Iris pigment epithelial cell (primary cell): Measurements from ENCODE around the gene C16orf95.
"Not testable (repeated sequence)": the region's sequence is repeated elsewhere in the genome, so short reads cannot be mapped to it uniquely, and the experiment has no call there.

Source experiments
- DNase-seq: peaks from one replicate; pipeline ENCODE4 v3.0.0-alpha.2; 2011; ENCODE audit warnings: low read depth

C16orf95 gene

GRCh38 chr16:87288753-87289362 is 28.3 kb downstream of the C16orf95 start:
- DNase-seq: peak; percentile 35

DNA sequence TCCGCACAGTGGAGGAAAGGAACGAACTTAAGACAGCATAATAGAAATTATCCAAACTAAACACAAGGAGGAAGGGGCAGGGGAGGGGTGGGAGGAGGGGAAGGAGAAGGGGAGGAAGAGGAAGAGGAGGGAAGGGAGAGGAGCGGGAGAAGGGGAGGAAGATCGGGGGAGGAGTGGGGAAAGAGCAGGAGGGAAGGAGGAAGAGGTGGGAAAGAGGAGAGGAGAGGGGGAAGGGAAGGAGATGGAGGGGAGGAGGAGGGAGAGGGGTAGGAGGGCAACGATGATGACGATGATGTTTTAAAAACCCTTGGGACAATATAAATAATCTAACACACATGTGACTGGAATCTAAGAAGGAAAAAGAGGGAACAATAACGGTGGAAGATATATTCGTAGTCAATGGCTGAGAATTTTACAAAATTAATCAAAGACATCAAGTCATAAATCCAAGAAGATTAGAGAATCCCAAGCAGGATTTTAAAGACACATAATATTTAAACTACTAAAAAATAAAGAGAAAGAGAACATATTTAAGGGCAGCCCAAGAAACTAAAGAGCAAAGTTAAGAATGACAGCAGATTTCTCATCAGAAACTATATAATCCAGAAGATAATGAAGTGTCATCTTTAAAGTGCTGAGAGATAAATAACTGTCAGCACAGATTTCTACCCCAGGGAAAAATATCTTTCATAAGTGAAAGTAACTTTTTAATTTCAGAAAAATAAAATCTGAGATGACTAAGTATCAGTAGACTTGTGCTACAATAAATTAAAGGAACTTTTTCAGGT is 30.2 kb downstream of the C16orf95 start:
- DNase-seq: no peak

DNA sequence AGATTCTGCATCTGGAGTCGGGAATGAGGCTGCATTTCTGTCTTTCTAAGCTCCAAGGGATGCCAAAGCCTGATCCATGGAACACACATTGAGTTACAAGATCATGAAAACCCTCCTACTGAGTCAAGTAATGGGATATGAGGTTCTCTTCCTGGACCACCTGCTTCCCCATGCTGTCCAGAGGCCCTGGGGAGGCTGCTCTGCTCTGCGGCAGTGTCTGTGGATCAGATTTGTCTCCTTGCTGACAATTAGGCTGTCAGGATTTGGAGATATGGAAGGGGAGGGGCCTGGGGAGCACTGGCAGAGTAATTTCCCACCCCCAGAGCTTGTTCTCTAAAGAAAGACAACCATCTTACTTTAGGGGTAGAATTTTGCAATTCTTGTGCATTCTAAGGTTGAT is 33.0 kb downstream of the C16orf95 start:
- no peak for DNase-seq

GRCh38 chr16:87279094-87279658 is 38.0 kb downstream of the C16orf95 start:
- DNase-seq: no peak

DNA sequence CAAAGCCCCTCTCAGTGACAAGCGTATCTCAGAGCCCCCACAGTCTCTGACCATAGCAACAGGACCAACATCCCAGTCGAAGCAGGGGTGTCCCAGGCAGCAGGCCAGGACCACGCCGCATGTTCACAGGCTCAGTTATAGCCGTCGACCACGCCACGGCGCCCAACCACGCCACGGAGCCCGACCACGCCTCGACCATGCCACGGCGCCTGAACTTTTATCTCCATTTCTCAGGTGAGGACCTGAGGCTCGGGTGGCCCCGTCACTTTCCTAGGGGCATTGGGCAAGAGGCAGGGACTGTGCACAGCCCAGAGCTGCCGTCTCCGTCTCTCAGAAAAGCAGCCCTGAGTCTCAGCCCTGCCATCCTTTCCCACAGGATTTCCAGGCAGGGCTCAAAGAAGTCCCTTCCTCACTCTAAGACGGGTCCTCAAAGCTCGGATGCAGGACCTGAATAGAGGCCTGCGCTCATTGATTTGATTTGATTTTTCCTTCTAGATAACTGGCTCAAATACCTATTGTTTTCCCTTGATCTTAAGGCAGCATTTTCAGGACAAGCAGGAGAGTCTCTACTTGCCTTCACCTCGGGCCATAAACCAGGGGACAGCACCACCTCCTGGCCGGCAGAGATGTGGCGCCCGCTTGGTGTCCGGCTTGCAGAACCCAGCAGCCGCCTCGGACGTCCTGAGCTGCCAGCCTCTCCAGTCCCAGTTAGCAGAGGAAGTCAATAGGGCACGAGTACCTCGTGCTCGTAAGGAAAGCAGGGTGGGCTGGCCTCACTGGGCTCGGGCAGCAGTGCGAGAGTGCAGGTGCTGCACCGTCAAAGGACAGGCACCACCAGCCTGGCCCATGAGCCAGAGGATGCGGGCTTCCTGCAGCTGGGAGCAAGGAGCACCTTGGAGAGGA is 38.8 kb downstream of the C16orf95 start:
- peak; percentile 82 for DNase-seq

DNA sequence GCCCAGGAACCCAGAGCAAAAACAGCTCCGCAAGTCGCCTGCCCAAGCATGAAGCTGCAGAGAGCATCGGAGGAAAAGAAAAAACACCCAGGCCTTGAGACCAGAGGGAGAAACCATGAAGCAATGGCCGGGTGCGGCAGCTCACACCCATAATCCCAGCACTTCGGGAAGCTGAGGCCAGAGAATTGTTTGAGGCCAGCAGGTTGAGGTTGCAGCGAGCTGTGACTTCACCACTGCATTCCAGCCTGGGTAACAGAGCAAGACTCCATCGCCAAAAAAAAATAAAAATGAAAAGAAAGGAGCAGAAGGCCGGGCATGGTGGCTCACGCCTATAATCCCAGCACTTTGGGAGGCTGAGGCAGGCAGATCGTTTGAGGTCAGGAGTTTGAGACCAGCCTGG is 40.3 kb downstream of the C16orf95 start:
- no peak for DNase-seq

DNA sequence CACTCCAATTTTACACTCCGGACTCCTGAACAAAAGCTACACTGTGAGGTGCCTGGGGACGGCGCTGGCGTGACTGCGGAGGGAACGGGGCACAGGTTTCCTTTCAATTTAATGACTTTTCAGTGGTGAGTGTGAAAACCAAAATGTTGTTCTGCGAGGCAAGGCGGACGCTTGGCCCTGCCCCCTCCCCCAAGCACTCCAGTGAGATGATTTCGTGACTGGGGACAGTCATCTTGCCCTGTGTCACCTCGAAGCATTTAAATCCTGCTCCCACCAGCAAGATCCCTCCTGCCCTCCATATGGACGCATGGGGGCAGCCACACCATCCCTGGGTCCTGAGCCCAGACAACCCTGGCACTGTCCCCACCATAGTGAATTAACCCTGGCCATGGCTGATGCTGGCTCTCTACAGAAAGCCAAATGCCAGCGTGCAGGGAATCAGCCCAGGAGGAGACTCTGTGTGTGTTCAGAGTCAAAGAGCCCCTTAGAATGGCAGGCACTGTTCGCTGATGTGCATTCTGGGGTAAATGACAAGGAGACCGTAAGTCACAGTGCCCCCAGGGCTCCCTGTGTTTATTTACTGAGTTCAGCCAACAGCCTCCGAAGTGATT is 41.0 kb downstream of the C16orf95 start:
- no peak for DNase-seq

- peak; percentile 20 for DNase-seq
Measured at GRCh38 chr16:87274794-87275193, 42.4 kb downstream of the C16orf95 start.

DNA sequence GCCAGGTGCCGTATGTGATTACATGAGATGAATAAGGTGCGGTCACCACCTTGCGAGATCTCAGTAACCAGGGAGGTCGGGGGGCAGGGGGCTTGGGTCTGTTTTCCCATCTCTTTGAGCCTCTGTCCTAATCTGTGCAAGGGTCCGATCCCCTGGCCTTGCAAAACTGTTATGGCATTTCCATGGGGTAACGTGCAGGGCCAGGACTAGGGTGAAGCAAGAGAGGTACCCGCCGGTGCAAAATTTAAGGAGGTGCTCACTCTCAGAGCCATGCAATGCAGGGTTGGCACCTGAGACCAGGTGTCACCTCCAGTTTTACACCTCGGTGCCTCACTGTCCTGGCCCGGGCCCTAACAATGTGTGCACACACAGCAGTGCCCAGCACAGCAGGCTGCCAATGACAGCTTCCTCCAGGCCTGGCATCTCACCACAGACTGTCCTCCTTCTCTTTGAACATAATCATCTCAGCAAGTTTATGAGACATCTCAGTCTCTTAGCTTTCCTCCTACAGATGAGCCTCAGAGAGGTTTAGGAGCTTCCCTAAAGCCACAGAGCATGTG is 43.6 kb downstream of the C16orf95 start:
- no peak for DNase-seq

GRCh38 chr16:87271256-87271655 is 45.9 kb downstream of the C16orf95 start:
- DNase-seq: no peak

GRCh38 chr16:87267566-87267965 is 49.6 kb downstream of the C16orf95 start:
- DNase-seq: no peak

- DNase-seq: peak; percentile 34
Measured at GRCh38 chr16:87266846-87267245, 50.3 kb downstream of the C16orf95 start.

- no peak for DNase-seq
Measured at GRCh38 chr16:87265261-87265660, 51.9 kb downstream of the C16orf95 start.

GRCh38 chr16:87264634-87265033 is 52.6 kb downstream of the C16orf95 start:
- DNase-seq: no peak

GRCh38 chr16:87263418-87264052 is 53.7 kb downstream of the C16orf95 start:
- no peak for DNase-seq

DNA sequence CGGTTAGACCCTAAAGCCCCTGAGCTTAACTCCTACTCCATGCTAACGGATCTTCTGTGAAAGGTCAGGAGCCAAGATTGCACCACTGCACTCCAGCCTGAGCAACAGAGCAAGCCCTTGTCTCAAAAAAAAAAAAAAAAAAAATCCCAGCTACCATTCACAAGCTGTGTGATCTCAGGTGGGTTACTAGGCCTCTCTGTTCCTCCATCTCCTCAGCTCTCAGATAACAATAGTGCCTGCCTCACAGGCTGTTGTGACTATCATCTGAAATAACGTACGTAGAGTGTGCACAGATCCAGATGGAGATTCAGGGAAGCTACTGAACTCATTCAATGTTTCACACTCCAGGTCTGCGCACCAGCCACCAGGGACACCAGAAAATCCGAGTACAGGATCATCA is 57.8 kb downstream of the C16orf95 start:
- no peak for DNase-seq

DNA sequence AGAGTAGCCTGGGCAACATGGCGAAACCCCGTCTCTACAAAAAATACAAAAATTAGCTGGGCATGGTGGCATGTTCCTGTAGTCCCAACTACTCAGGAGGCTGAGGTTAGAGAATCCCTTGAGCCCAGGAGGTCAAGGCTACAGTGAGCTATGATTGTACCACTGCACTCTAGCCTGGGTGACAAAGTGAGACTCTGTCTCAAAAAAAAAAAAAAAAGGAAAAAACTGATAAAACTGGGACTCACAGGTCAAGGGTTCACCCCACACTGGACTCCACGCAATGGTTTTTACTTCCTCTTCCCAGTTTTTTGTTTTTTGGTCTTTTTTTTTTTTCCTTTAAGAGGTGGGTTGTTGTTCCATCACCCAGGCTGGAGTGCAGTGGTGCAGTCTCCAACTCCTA is 58.5 kb downstream of the C16orf95 start:
- not testable (repeated sequence) for DNase-seq

DNA sequence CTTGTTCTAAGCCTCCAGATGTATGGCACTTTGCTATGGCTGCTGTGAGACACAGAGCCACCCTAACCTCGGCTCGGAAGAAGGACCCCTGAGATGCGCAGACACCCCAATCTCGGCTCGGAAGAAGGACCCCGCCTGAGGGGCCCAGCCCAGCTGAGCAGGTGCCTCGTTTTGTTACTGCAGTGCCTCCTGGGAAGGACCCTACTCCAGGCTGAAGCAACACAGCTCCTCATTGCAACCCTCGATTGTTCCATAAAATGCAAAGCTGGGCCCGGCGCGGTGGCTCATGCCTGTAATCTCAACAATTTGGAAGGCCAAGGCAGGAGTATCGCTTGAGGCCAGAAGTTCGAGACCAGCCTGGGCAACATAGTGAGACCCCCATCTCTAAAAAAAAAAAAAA is 61.3 kb downstream of the C16orf95 start:
- DNase-seq: no peak

- DNase-seq: no peak
Measured at GRCh38 chr16:87254734-87255133, 62.5 kb downstream of the C16orf95 start.

DNA sequence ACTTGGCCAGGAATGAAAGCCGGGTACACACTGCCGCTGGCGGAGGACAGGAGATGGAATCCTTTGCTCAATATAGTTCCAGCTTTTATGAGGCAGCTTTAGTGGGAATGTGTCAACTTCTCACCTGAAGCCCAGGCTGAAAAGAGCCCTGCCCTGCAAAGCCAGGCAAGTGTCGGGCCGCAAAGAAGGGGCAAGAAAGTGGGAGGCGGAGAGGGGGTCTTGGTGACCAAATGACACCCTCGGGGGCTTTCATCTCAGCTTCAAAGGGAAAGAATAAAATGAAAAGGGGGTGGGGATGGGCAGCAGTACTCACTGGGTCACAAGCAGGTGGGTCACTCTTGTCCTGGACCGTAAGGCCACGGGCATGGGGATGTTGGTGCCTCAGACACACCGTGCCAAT is 62.9 kb downstream of the C16orf95 start:
- no peak for DNase-seq

- DNase-seq: no peak
Measured at GRCh38 chr16:87253536-87253935, 63.7 kb downstream of the C16orf95 start.
